ENCODE measurements around the gene CLCN2. TPM values are rescaled to one million over a fixed set of nuclear protein-coding genes. Genes with fewer than 3 reads are reported as not detected.

The CLCN2 gene
- total RNA-seq, 2 experiments from 2014 or later: 4.7 to 4.8 TPM

DNA sequence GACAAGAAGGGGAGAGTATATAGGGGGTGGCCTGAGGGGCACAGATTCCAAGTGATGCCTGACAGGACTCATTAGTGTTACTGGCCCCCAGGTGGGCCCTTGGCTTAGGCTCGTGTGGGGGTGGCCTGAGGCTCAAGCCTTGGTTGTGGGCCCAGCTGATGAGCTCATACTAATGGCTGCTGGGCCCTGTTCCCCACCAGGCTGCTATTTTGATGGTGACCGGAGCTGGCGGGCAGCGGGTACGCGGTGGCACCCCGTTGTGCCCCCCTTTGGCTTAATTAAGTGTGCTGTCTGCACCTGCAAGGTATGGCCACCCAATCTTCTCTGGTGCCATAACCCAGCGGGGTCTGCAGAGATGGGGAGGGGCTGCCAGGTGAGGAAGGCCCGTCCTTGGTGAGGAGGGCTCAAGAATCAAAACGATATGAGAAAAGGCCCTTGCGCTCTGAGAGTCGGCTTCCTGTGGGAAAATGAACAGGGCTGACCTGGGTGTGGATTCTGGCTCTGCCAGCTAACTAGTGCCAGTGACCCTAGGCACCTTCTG lies 25.8 kb upstream of the CLCN2 start:
- H3K27me3 Mint-ChIP-seq (ENCODE audit: low read depth): peaks cover 25% of the 10 kb centered on the region
- POLR2A ChIA-PET: no interaction called here
- H3K4me3 Mint-ChIP-seq: no peak overlapping the region
- no peak for ATAC-seq
- no peak overlapping the region for H3K27ac Mint-ChIP-seq
- H3K36me3 Mint-ChIP-seq (ENCODE audit: low read depth): no peaks in the 10 kb centered on the region
- DNase-seq: no peak
- no peaks in the 10 kb centered on the region for H3K4me1 Mint-ChIP-seq (ENCODE audit: low read depth)
- H3K9me3 Mint-ChIP-seq (ENCODE audit: insufficient read depth): no peaks in the 10 kb centered on the region
- CTCF ChIA-PET: no interaction called here

DNA sequence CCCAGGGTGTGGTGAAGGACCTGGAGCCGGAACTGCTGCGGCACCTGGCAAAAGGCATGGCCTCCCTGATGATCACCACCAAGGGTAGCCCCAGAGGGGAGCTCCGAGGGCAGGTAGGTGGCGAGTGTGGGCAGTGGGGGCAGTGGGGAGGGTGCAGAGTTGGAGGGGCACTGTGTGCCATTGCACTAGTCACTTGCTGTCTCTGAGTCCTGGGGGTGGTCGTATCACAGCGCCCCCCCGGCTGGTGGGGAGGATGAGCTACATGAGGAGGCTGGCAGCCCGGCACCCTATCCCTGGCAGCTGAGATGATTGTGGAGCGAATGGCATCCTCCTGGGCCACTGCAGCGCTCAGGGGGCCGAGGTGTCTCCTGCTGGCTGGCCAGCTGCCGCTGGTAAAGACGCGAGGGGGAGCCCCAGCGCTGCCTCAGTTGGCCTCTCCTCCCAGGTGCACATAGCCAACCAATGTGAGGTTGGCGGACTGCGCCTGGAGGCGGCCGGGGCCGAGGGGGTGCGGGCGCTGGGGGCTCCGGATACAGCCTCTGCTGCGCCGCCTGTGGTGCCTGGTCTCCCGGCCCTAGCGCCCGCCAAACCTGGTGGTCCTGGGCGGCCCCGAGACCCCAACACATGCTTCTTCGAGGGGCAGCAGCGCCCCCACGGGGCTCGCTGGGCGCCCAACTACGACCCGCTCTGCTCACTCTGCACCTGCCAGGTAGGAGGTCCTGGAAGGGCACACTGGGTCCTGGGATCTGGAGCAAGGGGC lies 24.8 kb upstream of the CLCN2 start:
- no peaks in the 10 kb centered on the region for H3K9me3 Mint-ChIP-seq (ENCODE audit: insufficient read depth)
- ATAC-seq (no peak), DNase-seq (no peak)
- no peak overlapping the region for H3K4me3 Mint-ChIP-seq
- H3K36me3 Mint-ChIP-seq (ENCODE audit: low read depth): no peaks in the 10 kb centered on the region
- ChIA-PET POLR2A (no interaction called here), CTCF (no interaction called here)
- peaks cover 33% of the 10 kb centered on the region for H3K27me3 Mint-ChIP-seq (ENCODE audit: low read depth)
- no peak overlapping the region for H3K27ac Mint-ChIP-seq
- no peaks in the 10 kb centered on the region for H3K4me1 Mint-ChIP-seq (ENCODE audit: low read depth)

DNA sequence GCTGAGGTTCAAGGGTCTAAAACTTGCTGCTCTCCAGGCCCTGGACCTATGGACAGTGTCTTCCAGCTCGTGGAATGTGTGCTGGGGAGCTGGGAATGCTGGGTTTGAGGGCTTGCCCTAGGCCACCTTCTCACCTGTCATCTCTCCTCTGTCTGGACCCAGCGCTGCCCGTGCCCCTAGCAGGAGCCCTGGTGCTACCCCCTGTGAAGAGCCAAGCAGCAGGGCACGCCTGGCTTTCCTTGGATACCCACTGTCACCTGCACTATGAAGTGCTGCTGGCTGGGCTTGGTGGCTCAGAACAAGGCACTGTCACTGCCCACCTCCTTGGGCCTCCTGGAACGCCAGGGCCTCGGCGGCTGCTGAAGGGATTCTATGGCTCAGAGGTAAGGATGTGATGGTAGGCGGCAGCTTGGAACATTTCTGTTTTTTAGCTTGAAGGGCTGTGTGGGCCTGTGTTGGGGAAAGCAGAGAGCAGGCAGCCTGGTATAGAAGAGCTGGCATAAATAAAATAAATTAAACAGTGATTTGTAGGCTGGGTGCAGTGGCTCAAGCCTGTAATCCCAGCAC lies 23.5 kb upstream of the CLCN2 start:
- no peak for ATAC-seq
- peaks cover 3% of the 10 kb centered on the region for H3K4me1 Mint-ChIP-seq (ENCODE audit: low read depth)
- H3K27ac Mint-ChIP-seq: no peak overlapping the region
- H3K4me3 Mint-ChIP-seq: no peak overlapping the region
- ChIA-PET POLR2A (interaction anchor here (0.8 kb wide), 1 partner anchor 13 kb away, joined by 3 read pairs; no protein-coding TSS in a partner anchor), CTCF (interaction anchor here (0.8 to 1.2 kb wide), 2 partner anchors 13 kb away, joined by 3 to 6 read pairs; no protein-coding TSS in a partner anchor)
- H3K27me3 Mint-ChIP-seq (ENCODE audit: low read depth): peaks cover 27% of the 10 kb centered on the region
- H3K9me3 Mint-ChIP-seq (ENCODE audit: insufficient read depth): no peaks in the 10 kb centered on the region
- no peaks in the 10 kb centered on the region for H3K36me3 Mint-ChIP-seq (ENCODE audit: low read depth)
- no peak for DNase-seq

DNA sequence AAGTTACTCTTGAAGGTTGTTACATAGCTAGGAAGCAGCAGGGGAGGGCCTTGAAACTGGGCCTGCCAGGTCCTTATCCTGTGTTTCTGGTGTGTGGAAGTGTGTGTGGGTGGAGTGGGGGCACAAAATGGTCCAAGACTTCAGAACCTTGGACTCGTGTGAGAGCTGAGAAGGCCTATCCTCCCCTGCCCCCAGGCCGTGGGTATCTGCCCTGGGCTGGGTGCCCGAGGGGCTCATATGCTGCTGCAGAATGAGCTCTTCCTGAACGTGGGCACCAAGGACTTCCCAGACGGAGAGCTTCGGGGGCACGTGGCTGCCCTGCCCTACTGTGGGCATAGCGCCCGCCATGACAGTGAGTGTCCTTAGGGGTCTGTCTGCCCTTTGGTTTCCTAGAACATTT lies 22.9 kb upstream of the CLCN2 start:
- Mint-ChIP-seq H3K9me3 (ENCODE audit: insufficient read depth) (no peaks in the 10 kb centered on the region), H3K27ac (no peak overlapping the region), H3K4me3 (no peak overlapping the region), H3K36me3 (ENCODE audit: low read depth) (no peaks in the 10 kb centered on the region), H3K27me3 (ENCODE audit: low read depth) (peaks cover 28% of the 10 kb centered on the region), H3K4me1 (ENCODE audit: low read depth) (peaks cover 3% of the 10 kb centered on the region)
- ChIA-PET POLR2A (interaction anchor here (0.8 to 1.0 kb wide), 2 partner anchors 13 to 14 kb away, joined by 3 read pairs; no protein-coding TSS in a partner anchor), CTCF (interaction anchor here (1.1 to 1.2 kb wide), 2 partner anchors 13 to 158 kb away, joined by 3 to 6 read pairs; no protein-coding TSS in a partner anchor)
- ATAC-seq: no peak
- DNase-seq: no peak

DNA sequence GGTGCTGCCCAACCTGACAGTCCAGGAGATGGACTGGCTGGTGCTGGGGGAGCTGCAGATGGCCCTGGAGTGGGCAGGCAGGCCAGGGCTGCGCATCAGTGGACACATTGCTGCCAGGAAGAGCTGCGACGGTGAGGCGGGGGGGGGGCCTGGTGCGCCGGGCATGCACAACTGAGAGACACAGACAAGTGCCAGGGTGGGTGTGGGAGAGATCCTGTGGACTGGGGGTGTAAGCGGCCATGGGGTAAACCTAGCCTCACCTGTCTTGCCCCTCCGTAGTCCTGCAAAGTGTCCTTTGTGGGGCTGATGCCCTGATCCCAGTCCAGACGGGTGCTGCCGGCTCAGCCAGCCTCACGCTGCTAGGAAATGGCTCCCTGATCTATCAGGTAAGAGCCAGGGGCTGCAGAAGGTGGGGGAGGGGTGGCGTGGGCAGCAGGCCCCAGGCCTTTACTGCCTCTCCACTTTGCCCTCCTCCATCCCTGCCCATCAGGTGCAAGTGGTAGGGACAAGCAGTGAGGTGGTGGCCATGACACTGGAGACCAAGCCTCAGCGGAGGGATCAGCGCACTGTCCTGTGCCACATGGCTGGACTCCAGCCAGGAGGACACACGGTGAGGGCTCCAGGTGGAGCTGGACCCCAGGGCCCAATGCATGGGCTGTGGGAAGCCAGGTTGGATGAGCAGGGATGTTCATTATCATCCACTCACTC lies 21.8 kb upstream of the CLCN2 start:
- ATAC-seq (no peak), DNase-seq (no peak)
- Mint-ChIP-seq H3K4me1 (ENCODE audit: low read depth) (peaks cover 3% of the 10 kb centered on the region), H3K9me3 (ENCODE audit: insufficient read depth) (no peaks in the 10 kb centered on the region), H3K27me3 (ENCODE audit: low read depth) (peaks cover 39% of the 10 kb centered on the region), H3K4me3 (no peak overlapping the region), H3K36me3 (ENCODE audit: low read depth) (no peaks in the 10 kb centered on the region), H3K27ac (no peak overlapping the region)
- POLR2A ChIA-PET: interaction anchor here (1.0 kb wide), 1 partner anchor 13 kb away, joined by 3 read pairs; no protein-coding TSS in a partner anchor
- CTCF ChIA-PET: interaction anchor here (1.1 kb wide), 1 partner anchor 157 kb away, joined by 3 read pairs; no protein-coding TSS in a partner anchor

DNA sequence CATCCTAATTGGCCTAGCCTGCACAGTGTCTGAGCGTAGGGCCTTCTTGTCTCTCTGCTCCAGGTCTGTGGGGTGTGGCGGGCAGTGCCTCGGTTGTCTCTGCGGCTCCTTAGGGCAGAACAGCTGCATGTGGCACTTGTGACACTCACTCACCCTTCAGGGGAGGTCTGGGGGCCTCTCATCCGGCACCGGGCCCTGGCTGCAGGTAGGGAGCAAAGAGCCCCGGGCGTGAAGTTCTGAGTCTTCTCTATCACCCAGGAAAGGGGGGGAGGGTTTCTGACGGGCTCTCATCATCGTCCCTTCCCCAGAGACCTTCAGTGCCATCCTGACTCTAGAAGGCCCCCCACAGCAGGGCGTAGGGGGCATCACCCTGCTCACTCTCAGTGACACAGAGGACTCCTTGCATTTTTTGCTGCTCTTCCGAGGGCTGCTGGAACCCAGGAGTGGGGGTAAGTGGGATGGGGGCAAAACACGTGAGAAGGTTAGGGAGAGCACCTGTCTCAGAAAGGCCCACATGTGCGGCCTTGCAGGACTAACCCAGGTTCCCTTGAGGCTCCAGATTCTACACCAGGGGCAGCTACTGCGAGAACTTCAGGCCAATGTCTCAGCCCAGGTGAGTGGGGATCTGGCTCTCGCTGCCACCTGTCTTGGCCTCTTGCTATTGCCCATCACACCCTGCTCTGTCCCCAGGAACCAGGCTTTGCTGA lies 21.1 kb upstream of the CLCN2 start:
- no peak for ATAC-seq
- POLR2A ChIA-PET: no interaction called here
- peaks cover 3% of the 10 kb centered on the region for H3K4me1 Mint-ChIP-seq (ENCODE audit: low read depth)

DNA sequence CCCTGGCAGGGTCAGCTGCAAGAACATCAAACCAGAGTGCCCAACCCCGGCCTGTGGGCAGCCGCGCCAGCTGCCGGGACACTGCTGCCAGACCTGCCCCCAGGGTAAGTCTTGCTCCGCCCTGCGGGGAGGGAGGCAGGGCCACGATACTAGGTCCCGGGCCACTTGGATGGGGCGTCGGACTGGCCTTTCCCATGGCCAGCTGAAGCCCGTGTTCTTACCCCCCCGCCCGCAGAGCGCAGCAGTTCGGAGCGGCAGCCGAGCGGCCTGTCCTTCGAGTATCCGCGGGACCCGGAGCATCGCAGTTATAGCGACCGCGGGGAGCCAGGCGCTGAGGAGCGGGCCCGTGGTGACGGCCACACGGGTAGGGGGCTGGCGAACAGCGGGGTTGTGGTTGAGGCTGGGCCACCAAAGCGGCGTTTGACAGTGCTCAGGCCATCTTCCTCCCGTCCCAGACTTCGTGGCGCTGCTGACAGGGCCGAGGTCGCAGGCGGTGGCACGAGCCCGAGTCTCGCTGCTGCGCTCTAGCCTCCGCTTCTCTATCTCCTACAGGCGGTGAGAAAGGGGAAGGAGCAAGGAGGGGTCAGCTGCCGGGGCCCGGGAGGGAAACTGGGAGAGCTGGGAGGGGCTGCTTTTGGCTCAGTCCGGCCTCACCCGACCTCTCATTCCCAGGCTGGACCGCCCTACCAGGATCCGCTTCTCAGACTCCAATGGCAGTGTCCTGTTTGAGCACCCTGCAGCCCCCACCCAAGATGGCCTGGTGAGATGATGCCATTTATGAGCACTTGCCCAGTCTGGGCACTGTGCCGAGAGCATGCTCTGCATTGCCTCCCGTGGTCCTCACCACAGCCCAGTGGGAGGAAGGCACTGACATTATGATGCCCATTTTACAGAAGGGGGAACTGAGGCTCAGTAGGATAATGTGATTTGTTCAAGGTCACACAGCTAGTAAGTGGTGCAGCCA lies 20.1 kb upstream of the CLCN2 start:
- ChIA-PET POLR2A (no interaction called here), CTCF (interaction anchor here (0.7 to 2.5 kb wide), 3 partner anchors 10 to 132 kb away, joined by 3 to 11 read pairs (median 4); no protein-coding TSS in a partner anchor)
- Mint-ChIP-seq H3K9me3 (ENCODE audit: insufficient read depth) (no peaks in the 10 kb centered on the region), H3K27me3 (ENCODE audit: low read depth) (peaks cover 50% of the 10 kb centered on the region), H3K27ac (no peak overlapping the region), H3K36me3 (ENCODE audit: low read depth) (no peaks in the 10 kb centered on the region), H3K4me3 (no peak overlapping the region), H3K4me1 (ENCODE audit: low read depth) (peaks cover 3% of the 10 kb centered on the region)
- DNase-seq (no peak), ATAC-seq (peak; percentile 38)

More for the DNA sequence above, 21.1 kb upstream of the CLCN2 start:
- DNase-seq: no peak
- H3K27ac Mint-ChIP-seq: no peak overlapping the region
- CTCF ChIA-PET: interaction anchor here (1.2 to 2.5 kb wide), 2 partner anchors 11 to 30 kb away, joined by 3 to 11 read pairs; no protein-coding TSS in a partner anchor
- H3K27me3 Mint-ChIP-seq (ENCODE audit: low read depth): peaks cover 44% of the 10 kb centered on the region
- no peaks in the 10 kb centered on the region for H3K36me3 Mint-ChIP-seq (ENCODE audit: low read depth)
- H3K9me3 Mint-ChIP-seq (ENCODE audit: insufficient read depth): no peaks in the 10 kb centered on the region
- H3K4me3 Mint-ChIP-seq: no peak overlapping the region

DNA sequence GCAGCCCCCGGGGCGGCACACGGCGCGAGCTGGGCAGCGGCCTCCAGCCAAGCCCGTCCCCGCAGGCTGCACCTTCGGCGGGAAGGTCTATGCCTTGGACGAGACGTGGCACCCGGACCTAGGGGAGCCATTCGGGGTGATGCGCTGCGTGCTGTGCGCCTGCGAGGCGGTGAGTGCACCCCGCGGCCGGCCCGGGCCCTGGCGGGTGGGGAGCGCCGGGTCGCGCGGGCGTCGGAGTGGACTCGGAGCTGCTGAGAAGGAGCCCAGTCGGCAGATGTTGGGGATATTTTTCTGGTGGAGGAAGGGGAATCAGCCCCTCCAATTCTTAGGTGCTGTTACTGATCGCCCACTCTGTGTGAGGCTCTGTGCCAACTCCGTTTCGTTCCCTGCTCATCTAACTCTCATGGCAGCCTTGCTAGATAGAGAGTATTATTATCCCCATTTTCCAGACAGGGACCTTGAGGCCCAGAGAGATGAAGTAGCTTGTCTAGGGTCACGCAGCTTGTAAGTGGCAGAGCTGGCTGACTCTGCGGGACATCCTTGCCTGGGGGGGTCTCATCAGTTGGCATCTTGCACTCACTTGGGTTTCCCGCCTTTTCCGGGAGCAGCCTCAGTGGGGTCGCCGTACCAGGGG lies 19.3 kb upstream of the CLCN2 start:
- no peaks in the 10 kb centered on the region for H3K9me3 Mint-ChIP-seq (ENCODE audit: insufficient read depth)
- ATAC-seq (peak; percentile 37), DNase-seq (no peak)
- H3K36me3 Mint-ChIP-seq (ENCODE audit: low read depth): no peaks in the 10 kb centered on the region
- CTCF ChIA-PET: interaction anchor here (0.7 to 2.5 kb wide), 2 partner anchors 9 to 133 kb away, joined by 4 to 11 read pairs; no protein-coding TSS in a partner anchor
- H3K27ac Mint-ChIP-seq: no peak overlapping the region
- POLR2A ChIA-PET: no interaction called here
- H3K4me3 Mint-ChIP-seq: peak overlapping the region; percentile 13
- H3K4me1 Mint-ChIP-seq (ENCODE audit: low read depth): peaks cover 3% of the 10 kb centered on the region
- peaks cover 50% of the 10 kb centered on the region for H3K27me3 Mint-ChIP-seq (ENCODE audit: low read depth)

DNA sequence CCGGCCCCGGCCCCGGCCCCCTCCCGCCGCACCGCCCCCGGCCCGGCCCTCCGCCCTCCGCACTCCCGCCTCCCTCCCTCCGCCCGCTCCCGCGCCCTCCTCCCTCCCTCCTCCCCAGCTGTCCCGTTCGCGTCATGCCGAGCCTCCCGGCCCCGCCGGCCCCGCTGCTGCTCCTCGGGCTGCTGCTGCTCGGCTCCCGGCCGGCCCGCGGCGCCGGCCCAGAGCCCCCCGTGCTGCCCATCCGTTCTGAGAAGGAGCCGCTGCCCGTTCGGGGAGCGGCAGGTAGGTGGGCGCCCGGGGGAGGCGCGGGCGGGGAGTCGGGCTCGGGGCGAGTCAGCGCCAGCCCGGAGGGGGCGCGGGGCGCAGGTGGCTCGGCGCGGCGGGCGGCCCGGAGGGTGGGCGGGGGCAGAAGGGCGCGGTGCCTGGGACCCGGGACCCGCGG lies 18.8 kb upstream of the CLCN2 start:
- Mint-ChIP-seq H3K4me1 (ENCODE audit: low read depth) (peaks cover 3% of the 10 kb centered on the region), H3K27me3 (ENCODE audit: low read depth) (peaks cover 52% of the 10 kb centered on the region), H3K9me3 (ENCODE audit: insufficient read depth) (no peaks in the 10 kb centered on the region), H3K4me3 (no peak overlapping the region), H3K27ac (no peak overlapping the region), H3K36me3 (ENCODE audit: low read depth) (no peaks in the 10 kb centered on the region)
- POLR2A ChIA-PET: no interaction called here
- CTCF ChIA-PET: interaction anchor here (2.5 kb wide), 1 partner anchor 8 kb away, joined by 11 read pairs; no protein-coding TSS in a partner anchor
- ATAC-seq: peak; percentile 38
- no peak for DNase-seq
